HepG2 (cell line): Measurements from ENCODE around the gene AADAT. TPM values are rescaled to one million over a fixed set of nuclear protein-coding genes. Genes with fewer than 3 reads are reported as not detected.

ENCODE experiments used
- BORCS8-MEF2B ChIP-seq: sonication (generic); formaldehyde crosslinking; IDR thresholded peaks from 2 replicates; pipeline ENCODE4 v1.8.0; 2022; ENCODE audit warnings: mild to moderate bottlenecking, missing genetic modification reagents
- CCDC6 ChIP-seq: sonication (generic); formaldehyde crosslinking; IDR thresholded peaks from 2 replicates; pipeline ENCODE4 v1.8.1; 2022; ENCODE audit warnings: mild to moderate bottlenecking, missing genetic modification reagents, moderate library complexity
- CEBPG ChIP-seq: IDR thresholded peaks from 2 replicates; pipeline ENCODE4 v1.6.1; 2016
- ELF3 ChIP-seq: IDR thresholded peaks from 2 replicates; pipeline ENCODE4 v1.6.1; 2016; ENCODE audit warnings: missing genetic modification reagents, missing compliant biosample characterization
- HNF1B ChIP-seq: sonication (generic); formaldehyde crosslinking; IDR thresholded peaks from 2 replicates; pipeline ENCODE4 v1.5.1; 2020; ENCODE audit warnings: mild to moderate bottlenecking, moderate library complexity, missing genetic modification reagents
- KLF12 ChIP-seq: sonication (generic); formaldehyde crosslinking; IDR thresholded peaks from 2 replicates; pipeline ENCODE4 v1.4.0; 2020; ENCODE audit warnings: missing genetic modification reagents, borderline replicate concordance
- PAF1 ChIP-seq: IDR thresholded peaks from 2 replicates; pipeline ENCODE4 v1.6.1; 2016; ENCODE audit warnings: missing genetic modification reagents, missing compliant biosample characterization
- RFXAP ChIP-seq: sonication (generic); formaldehyde crosslinking; IDR thresholded peaks from 2 replicates; pipeline ENCODE4 v1.4.0; 2020; ENCODE audit warnings: missing genetic modification reagents, borderline replicate concordance
- ZFP36 ChIP-seq: fragments of 150-350 bp; IDR thresholded peaks from 2 replicates; pipeline ENCODE4 v1.6.1; 2018; ENCODE audit warnings: borderline replicate concordance, low read length, low read depth; ENCODE audit not compliant: partially characterized antibody
- ZFP82 ChIP-seq: sonication (generic); formaldehyde crosslinking; IDR thresholded peaks from 2 replicates; pipeline ENCODE4 v1.5.1; 2020; ENCODE audit warnings: mild to moderate bottlenecking, missing genetic modification reagents, borderline replicate concordance
- ZNF382 ChIP-seq: sonication (generic); formaldehyde crosslinking; IDR thresholded peaks from 2 replicates; pipeline ENCODE4 v1.5.0; 2020; ENCODE audit warnings: missing genetic modification reagents, mild to moderate bottlenecking, borderline replicate concordance
- ZNF430 ChIP-seq: sonication (generic); formaldehyde crosslinking; IDR thresholded peaks from 2 replicates; pipeline ENCODE4 v1.9.0; 2021; ENCODE audit warnings: mild to moderate bottlenecking, missing genetic modification reagents
- ZNF607 ChIP-seq: sonication (generic); formaldehyde crosslinking; IDR thresholded peaks from 2 replicates; pipeline ENCODE4 v1.5.1; 2020; ENCODE audit warnings: missing genetic modification reagents, mild to moderate bottlenecking, borderline replicate concordance
- ZNF816 ChIP-seq: sonication (generic); formaldehyde crosslinking; IDR thresholded peaks from 2 replicates; pipeline ENCODE4 v1.8.0; 2022; ENCODE audit warnings: missing genetic modification reagents, mild to moderate bottlenecking, borderline replicate concordance
- ZSCAN12 ChIP-seq: sonication (generic); formaldehyde crosslinking; IDR thresholded peaks from 2 replicates; pipeline ENCODE4 v1.9.0; 2021; ENCODE audit warnings: mild to moderate bottlenecking, missing genetic modification reagents
- polyA plus RNA-seq, 8 experiments: library from polyadenylated mRNA; depleted of rRNA in 3 of 8; stranded (reverse) in 7 of 8; unstranded in 1 of 8; fragments of >200 nt; fragmentation: Illumina TruSeq in 4 of 8; extraction: Trizol in 4 of 8; gene quantifications; 2 replicates each; pipeline versions ENCODE4 v1.2.1 to v1.2.3, GENCODE V29; 2011 to 2016; ENCODE audit warnings: low read depth in 4 of 8, missing spikeins in 1 of 8, mixed read lengths in 1 of 8; ENCODE audit not compliant: insufficient read depth in 1 of 8
- total RNA-seq, 5 experiments: library from RNA; depleted of rRNA; stranded (reverse); fragments of >200 nt; fragmentation: Illumina TruSeq; extraction: Trizol; gene quantifications; 2 replicates each; pipeline ENCODE4 v1.2.3, GENCODE V29; 2016; ENCODE audit warnings: low read depth in 1 of 5
- TF ChIP-seq, protein P1 (sequence below): sonication (generic); formaldehyde crosslinking; IDR thresholded peaks from 2 replicates; pipeline ENCODE4 v1.4.0; 2020; ENCODE audit warnings: missing genetic modification reagents, borderline replicate concordance
- TF ChIP-seq, protein P2 (sequence below): sonication (generic); formaldehyde crosslinking; IDR thresholded peaks from 2 replicates; pipeline ENCODE4 v1.9.0; 2021; ENCODE audit warnings: missing genetic modification reagents, borderline replicate concordance

The AADAT gene
- total and polyA plus RNA-seq, 2 of the 13 experiments (the other 11 are each of a cell fraction or from before 2014, with no cell fraction given) = 6.1 to 9.1 TPM

GRCh38 chr4:170026253-170027021 is 63.3 kb downstream of the AADAT start, which contains the start of gene MFAP3L (continued):
- TF ChIP-seq RFXAP (CRISPR knock-in tag) = no peak
- no peak for TF ChIP-seq ZNF430
- TF ChIP-seq, protein P1, sequence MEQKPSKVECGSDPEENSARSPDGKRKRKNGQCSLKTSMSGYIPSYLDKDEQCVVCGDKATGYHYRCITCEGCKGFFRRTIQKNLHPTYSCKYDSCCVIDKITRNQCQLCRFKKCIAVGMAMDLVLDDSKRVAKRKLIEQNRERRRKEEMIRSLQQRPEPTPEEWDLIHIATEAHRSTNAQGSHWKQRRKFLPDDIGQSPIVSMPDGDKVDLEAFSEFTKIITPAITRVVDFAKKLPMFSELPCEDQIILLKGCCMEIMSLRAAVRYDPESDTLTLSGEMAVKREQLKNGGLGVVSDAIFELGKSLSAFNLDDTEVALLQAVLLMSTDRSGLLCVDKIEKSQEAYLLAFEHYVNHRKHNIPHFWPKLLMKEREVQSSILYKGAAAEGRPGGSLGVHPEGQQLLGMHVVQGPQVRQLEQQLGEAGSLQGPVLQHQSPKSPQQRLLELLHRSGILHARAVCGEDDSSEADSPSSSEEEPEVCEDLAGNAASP (CRISPR knock-in tag) = no peak
- TF ChIP-seq, protein P2, sequence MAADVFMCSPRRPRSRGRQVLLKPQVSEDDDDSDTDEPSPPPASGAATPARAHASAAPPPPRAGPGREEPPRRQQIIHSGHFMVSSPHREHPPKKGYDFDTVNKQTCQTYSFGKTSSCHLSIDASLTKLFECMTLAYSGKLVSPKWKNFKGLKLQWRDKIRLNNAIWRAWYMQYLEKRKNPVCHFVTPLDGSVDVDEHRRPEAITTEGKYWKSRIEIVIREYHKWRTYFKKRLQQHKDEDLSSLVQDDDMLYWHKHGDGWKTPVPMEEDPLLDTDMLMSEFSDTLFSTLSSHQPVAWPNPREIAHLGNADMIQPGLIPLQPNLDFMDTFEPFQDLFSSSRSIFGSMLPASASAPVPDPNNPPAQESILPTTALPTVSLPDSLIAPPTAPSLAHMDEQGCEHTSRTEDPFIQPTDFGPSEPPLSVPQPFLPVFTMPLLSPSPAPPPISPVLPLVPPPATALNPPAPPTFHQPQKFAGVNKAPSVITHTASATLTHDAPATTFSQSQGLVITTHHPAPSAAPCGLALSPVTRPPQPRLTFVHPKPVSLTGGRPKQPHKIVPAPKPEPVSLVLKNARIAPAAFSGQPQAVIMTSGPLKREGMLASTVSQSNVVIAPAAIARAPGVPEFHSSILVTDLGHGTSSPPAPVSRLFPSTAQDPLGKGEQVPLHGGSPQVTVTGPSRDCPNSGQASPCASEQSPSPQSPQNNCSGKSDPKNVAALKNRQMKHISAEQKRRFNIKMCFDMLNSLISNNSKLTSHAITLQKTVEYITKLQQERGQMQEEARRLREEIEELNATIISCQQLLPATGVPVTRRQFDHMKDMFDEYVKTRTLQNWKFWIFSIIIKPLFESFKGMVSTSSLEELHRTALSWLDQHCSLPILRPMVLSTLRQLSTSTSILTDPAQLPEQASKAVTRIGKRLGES (CRISPR knock-in tag) = no peak
- no peak for TF ChIP-seq HNF1B (CRISPR knock-in tag)
- TF ChIP-seq BORCS8-MEF2B (CRISPR knock-in tag) = no peak; the same call in 1 of the 2 replicates
- TF ChIP-seq CCDC6 = peak; percentile 85; the same call in 1 of the 2 replicates
- no peak for TF ChIP-seq KLF12 (CRISPR knock-in tag)
- TF ChIP-seq ZSCAN12 = no peak
- no peak for TF ChIP-seq CEBPG
- no peak for TF ChIP-seq ZFP82 (CRISPR knock-in tag)
- no peak for TF ChIP-seq ZNF816 (CRISPR knock-in tag)
- no peak for TF ChIP-seq ZNF382 (CRISPR knock-in tag)
- TF ChIP-seq ZFP36 = no peak
- TF ChIP-seq PAF1 (CRISPR knock-in tag) = no peak
- TF ChIP-seq ELF3 (CRISPR knock-in tag) = 0 out of 2 replicates have a peak, but pooled peaks have one; percentile 28
- TF ChIP-seq ZNF607 (CRISPR knock-in tag) = no peak
